Heart right ventricle (tissue), 16 donors: ENCODE measurements around the gene FASLG. TPM values are rescaled to one million over a fixed set of nuclear protein-coding genes. Genes with fewer than 3 reads are reported as not detected.
A peak's percentile ranks its signal among the peaks of the same experiment; 100 is the strongest.

Source experiments
- ATAC-seq, 8 donors: fragments of 200-7000 bp; cut with Tn5 transposase; one replicate each; pipeline ENCODE4 v1.9.1; 2020; ENCODE audit warnings: mild to moderate bottlenecking in 8 of 8, moderate library complexity in 8 of 8, moderate number of reproducible peaks in 1 of 8
- DNase-seq, 2 donors: peaks; one replicate each; pipeline ENCODE4 v3.0.0-alpha.2; 2020
- H3K27ac ChIP-seq, 10 donors: fragments of 200-600 bp; sonication (generic) in 2 of 10; one replicate each; pipeline versions ENCODE4 v1.5.0 to v1.8.0; 2020 to 2022; ENCODE audit warnings: mild to moderate bottlenecking in 3 of 10
- H3K27me3 ChIP-seq, 7 donors: fragments of 200-600 bp; one replicate each; pipeline ENCODE4 v1.8.0; 2021 to 2022; ENCODE audit warnings: mild to moderate bottlenecking in 2 of 7
- H3K36me3 ChIP-seq, 9 donors: fragments of 200-600 bp; sonication (generic) in 1 of 9; one replicate each; pipeline versions ENCODE4 v1.5.0 to v1.8.0; 2020 to 2022; ENCODE audit warnings: mild to moderate bottlenecking in 2 of 9
- H3K4me1 ChIP-seq, 9 donors: fragments of 200-600 bp; sonication (generic) in 1 of 9; one replicate each; pipeline versions ENCODE4 v1.5.0 to v1.8.0; 2020 to 2022; ENCODE audit warnings: mild to moderate bottlenecking in 4 of 9
- H3K4me3 ChIP-seq, 10 donors: fragments of 200-600 bp; sonication (generic) in 2 of 10; one replicate each; pipeline versions ENCODE4 v1.5.0 to v1.8.0; 2020 to 2022; ENCODE audit warnings: mild to moderate bottlenecking in 7 of 10, moderate library complexity in 2 of 10
- H3K9me3 ChIP-seq, 11 donors: fragments of 200-600 bp in 10 of 11; sonication (generic) in 2 of 11; one replicate each; pipeline versions ENCODE4 v1.5.0 to v1.8.0; 2013 to 2022; ENCODE audit warnings: mild to moderate bottlenecking in 2 of 11, control low read depth in 1 of 11, moderate library complexity in 1 of 11
- WGBS, 2 donors: extraction: QIAGEN DNeasy Blood & Tissue Kit; methylation state at CpG; one replicate each; pipeline ENCODE4 v1.1.7; 2013; ENCODE audit warnings: inconsistent platforms in 1 of 2; 5-methylcytosine and 5-hydroxymethylcytosine counted together
- intact Hi-C, 10 donors: fragments of 100-400 bp; cut with DNase I; formaldehyde crosslinking; loops; one replicate each; pipeline versions ENCODE4 v1.11.1 to v1.14.2; 2022
- polyA plus RNA-seq, 2 donors: library from polyadenylated mRNA; stranded (reverse); fragments of 200-250 nt; gene quantifications; one replicate each; pipeline ENCODE4 v1.2.3, GENCODE V29; 2013
- total RNA-seq, 10 donors: library from RNA; stranded (reverse); fragmentation: NEBNext Ultra II Directional in 3 of 10; extraction: Animal tissue kit (Norgen Biotek cat#: 25700) in 3 of 10; gene quantifications; one replicate each; pipeline versions ENCODE4 v1.2.1 to v1.2.4, GENCODE V29; 2021 to 2023
- TF ChIP-seq, protein P1 (sequence below), 9 donors: fragments of 200-600 bp; sonication (generic) in 2 of 9; IDR thresholded peaks; one replicate each; pipeline versions ENCODE4 v1.5.0 to v1.8.0; 2021 to 2022; ENCODE audit warnings: antibody characterized with exemption in 9 of 9, mild to moderate bottlenecking in 5 of 9, moderate library complexity in 1 of 9
- donor health status: Arrhythmogenic right ventricular cardiomyopathy.
- donor health status: ischemic (EF 13 %, LVEDD 7.1; RV severe dilation, severe dysfunction).
- donor health status: healthy with polysubstance abuse.
- donor health status: DM: no; HTN: yes; CAD: no.
- donor health status: DM: no; HTN: no; CAD: no.
- donor health status: ischemic (EF 25% LVEDD 6.9; RV normal size, moderate dysfunction).
- donor health status: ischemic (EF 25% LVEDD 5.7; RV mildly dilated, moderate dysfunction).
- donor health status: healthy.
- donor health status: DM: yes; HTN: yes; CAD: no.
- donor health status: Ischemic cardiomyopathy.
- donor health status: ischemic (EF 35%, LVEDD 5.7; RV mildly dilated, moderate dysfunction).
- donor health status: nonischemic (EF 11% LVEDD 7.7; RV severe dilation, severe dysfunction).
- donor health status: DM: yes; HTN: yes; CAD: no.
- donor health status: PGD.
- donor health status: ischemic (EF 29% LVEDD 5.4; RV normal size, mild dysfunction).
- donor health status: nonischemic (EF 23%, LVEDD 6.1; RV moderate dilation, normal function).

FASLG gene
- total and polyA plus RNA-seq, 12 donors, result 0.03 to 1.7 (median 0.20) TPM; not detected in 8

DNA sequence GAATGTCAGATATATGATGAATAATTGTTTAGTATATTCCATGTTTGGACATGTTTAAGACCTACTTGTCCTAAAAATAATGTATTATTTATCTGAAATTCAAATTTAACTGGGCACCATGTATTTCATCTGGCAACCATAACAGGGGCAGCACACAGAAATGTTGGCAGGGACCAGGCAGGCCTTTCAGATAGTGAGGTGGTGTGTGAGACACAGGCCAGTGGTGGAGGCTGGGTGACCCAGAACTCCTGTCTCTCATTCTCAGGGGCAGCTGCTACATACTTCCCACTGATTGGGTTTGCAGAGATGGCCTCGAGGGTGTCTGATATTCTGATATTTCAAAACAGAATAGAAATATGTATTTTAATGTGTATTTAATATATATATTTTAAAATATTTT is 1.3 kb upstream of the FASLG start:
- DNase-seq (peak; percentile 35 to 50), ATAC-seq (peak; percentile 82 to 98 (median 91))
- Histone ChIP-seq H3K27ac (peak overlapping the region in 4 of 10 donors; percentile 7 to 46 (median 19)), H3K9me3 (no peaks in the 10 kb centered on the region), H3K27me3 (no peaks in the 10 kb centered on the region), H3K4me3 (no peak overlapping the region), H3K4me1 (peaks cover 0 to 7% (median 0%) of the 10 kb centered on the region in 9 donors), H3K36me3 (no peaks in the 10 kb centered on the region)
- TF ChIP-seq, protein P1, sequence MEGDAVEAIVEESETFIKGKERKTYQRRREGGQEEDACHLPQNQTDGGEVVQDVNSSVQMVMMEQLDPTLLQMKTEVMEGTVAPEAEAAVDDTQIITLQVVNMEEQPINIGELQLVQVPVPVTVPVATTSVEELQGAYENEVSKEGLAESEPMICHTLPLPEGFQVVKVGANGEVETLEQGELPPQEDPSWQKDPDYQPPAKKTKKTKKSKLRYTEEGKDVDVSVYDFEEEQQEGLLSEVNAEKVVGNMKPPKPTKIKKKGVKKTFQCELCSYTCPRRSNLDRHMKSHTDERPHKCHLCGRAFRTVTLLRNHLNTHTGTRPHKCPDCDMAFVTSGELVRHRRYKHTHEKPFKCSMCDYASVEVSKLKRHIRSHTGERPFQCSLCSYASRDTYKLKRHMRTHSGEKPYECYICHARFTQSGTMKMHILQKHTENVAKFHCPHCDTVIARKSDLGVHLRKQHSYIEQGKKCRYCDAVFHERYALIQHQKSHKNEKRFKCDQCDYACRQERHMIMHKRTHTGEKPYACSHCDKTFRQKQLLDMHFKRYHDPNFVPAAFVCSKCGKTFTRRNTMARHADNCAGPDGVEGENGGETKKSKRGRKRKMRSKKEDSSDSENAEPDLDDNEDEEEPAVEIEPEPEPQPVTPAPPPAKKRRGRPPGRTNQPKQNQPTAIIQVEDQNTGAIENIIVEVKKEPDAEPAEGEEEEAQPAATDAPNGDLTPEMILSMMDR (IDR thresholded peaks at IDR 0.05), result no peak
- WGBS, 2 donors, result 38 to 70% methylated on average over 1 of the region's 1 CpG
- intact Hi-C loops, result loop anchor here in 2 of 10 donors (5.0 kb wide), 2 partner anchors 40 to 60 kb away; no protein-coding TSS in a partner anchor

DNA sequence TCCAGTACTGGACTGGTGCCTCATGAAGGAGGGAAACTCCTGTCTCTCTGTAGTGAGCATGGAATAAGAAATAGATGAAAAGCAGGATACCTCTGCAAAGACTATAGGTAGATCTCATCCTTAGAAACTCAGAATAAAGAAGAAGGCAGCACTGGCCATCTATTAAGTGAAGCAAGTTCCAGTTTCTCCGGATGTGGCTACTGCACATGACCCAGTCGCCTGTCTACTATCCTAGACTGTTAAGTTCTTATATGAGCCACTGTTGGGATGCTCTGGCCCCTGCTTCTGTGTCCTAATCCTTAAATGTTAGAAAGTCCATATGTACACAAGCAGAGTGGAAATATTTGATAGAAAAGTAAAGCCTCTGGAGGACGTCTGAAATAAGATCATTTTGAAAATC is 2.2 kb downstream of the FASLG start:
- Histone ChIP-seq H3K9me3 (no peaks in the 10 kb centered on the region), H3K36me3 (no peaks in the 10 kb centered on the region), H3K27ac (peak overlapping the region in 1 of 10 donors; percentile 75), H3K27me3 (no peaks in the 10 kb centered on the region), H3K4me3 (peak overlapping the region in 1 of 10 donors; percentile 41), H3K4me1 (peaks cover 0 to 10% (median 0%) of the 10 kb centered on the region in 9 donors)
- intact Hi-C loops, result no loop called here
- whole genome bisulfite sequencing, 2 donors, result 82 to 91% methylated on average over 3 of the region's 3 CpGs
- DNase-seq (no peak), ATAC-seq (no peak)
- TF ChIP-seq, protein P1 (IDR thresholded peaks at IDR 0.05), result no peak

DNA sequence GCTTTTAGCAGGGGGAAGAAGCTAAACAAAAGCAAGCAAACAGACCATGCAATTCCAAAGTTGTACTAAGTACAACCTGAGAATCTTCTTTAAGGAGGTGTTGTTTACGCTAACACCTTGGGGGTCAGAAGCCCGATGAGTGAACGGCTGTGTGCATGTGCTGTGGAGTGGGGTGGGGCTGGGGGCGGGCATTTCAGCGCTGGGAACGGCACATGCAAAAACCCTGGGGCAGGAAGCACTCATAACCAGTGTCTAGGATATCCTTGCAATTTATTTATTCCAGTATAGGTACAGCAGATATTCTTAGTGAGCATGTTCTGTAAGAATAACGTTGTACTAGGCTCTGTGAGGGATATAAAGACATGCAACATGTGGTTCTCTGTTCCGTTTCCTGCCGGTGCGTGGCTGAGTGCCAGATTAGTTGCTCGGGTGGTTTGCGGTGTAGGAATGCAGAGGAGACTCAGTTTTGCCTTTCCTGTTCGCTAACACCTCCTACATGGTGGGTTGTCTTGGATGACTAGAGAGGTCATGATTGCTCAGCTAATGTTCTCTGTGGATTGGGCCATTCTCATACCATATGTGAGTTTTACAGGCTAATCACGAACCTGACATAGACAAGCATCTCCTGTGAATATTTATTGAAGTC is 3.7 kb downstream of the FASLG start:
- Histone ChIP-seq H3K27ac (peak overlapping the region in 1 of 10 donors; percentile 18), H3K9me3 (no peaks in the 10 kb centered on the region), H3K4me1 (peaks cover 0 to 10% (median 0%) of the 10 kb centered on the region in 9 donors), H3K4me3 (peak overlapping the region in 1 of 10 donors; percentile 41), H3K27me3 (no peaks in the 10 kb centered on the region), H3K36me3 (no peaks in the 10 kb centered on the region)
- intact Hi-C loops, result no loop called here
- DNase-seq (peak in 1 of 2 donors; percentile 39), ATAC-seq (peak in 3 of 8 donors; percentile 30 to 67 (median 37))
- TF ChIP-seq, protein P1 (IDR thresholded peaks at IDR 0.05), result no peak
- WGBS, 2 donors, result 42 to 43% methylated on average over 14 of the region's 14 CpGs

DNA sequence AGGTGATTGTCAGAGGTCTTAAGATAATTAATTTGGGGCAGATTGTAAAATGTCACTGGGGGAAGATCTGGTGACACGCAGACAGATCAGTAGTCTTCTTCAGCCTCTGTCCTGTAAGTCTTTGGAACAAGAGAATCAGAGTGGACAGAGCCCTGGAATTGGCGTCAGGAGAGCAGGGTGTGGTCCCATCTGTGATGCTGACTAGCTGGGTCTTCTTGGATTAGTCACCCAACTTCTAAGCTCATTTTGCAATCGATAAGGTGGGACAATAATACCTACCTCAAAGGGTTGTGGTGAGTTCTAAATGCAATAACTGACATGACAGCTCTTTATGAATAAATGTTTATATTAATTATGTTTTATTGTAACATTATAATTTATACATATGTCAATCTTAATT is 4.8 kb downstream of the FASLG start:
- WGBS, 2 donors, result 87% methylated on average over 3 of the region's 3 CpGs
- TF ChIP-seq, protein P1 (IDR thresholded peaks at IDR 0.05), result no peak
- ATAC-seq (no peak), DNase-seq (no peak)
- H3K4me3 ChIP-seq, result peak overlapping the region in 1 of 10 donors; percentile 41
- H3K27me3 ChIP-seq, result no peaks in the 10 kb centered on the region
- H3K36me3 ChIP-seq, result no peaks in the 10 kb centered on the region
- intact Hi-C loops, result no loop called here
- no peak overlapping the region for H3K27ac ChIP-seq
- peaks cover 0 to 10% (median 0%) of the 10 kb centered on the region in 9 donors for H3K4me1 ChIP-seq
- no peaks in the 10 kb centered on the region for H3K9me3 ChIP-seq
